GM12872 (cell line): Measurements from ENCODE around the gene RANBP1.

Source experiments
- CTCF ChIP-seq: IDR thresholded peaks from 3 replicates; pipeline ENCODE4 v1.5.1; 2011; ENCODE audit warnings: low read depth, mild to moderate bottlenecking, low read length, moderate library complexity; ENCODE audit not compliant: insufficient read depth

RANBP1 gene

GRCh38 chr22:20137113-20137512, 21.2 kb downstream of the RANBP1 start:
- TF ChIP-seq CTCF = no peak

GRCh38 chr22:20137671-20138416, 21.9 kb downstream of the RANBP1 start:
- no peak for TF ChIP-seq CTCF

- TF ChIP-seq CTCF = no peak
Measured at GRCh38 chr22:20138417-20138738, 22.5 kb downstream of the RANBP1 start.

- TF ChIP-seq CTCF = no peak
Measured at GRCh38 chr22:20138868-20139267, 23.0 kb downstream of the RANBP1 start.

- TF ChIP-seq CTCF = no peak
Measured at GRCh38 chr22:20139391-20140106, 23.6 kb downstream of the RANBP1 start.

GRCh38 chr22:20140107-20140445, 24.2 kb downstream of the RANBP1 start:
- no peak for TF ChIP-seq CTCF

GRCh38 chr22:20140521-20140964, 24.6 kb downstream of the RANBP1 start:
- TF ChIP-seq CTCF = no peak
